SJCRH30 (cell line): ENCODE data around the gene PCDHB10. TPM values are rescaled to one million over a fixed set of nuclear protein-coding genes. Genes with fewer than 3 reads are reported as not detected.
"Not testable (repeated sequence)": the region's sequence is repeated elsewhere in the genome, so short reads cannot be mapped to it uniquely, and the experiment has no call there.

Experiments used
- DNase-seq, 2 experiments: peaks; one replicate each; pipeline ENCODE4 v3.0.0-alpha.2; 2015 to 2020
- H3K27ac ChIP-seq: fragments of 250-450 bp; sonication (Bioruptor Pico); 2 replicates; pipeline ENCODE4 v1.5.1; 2020; ENCODE audit warnings: mild to moderate bottlenecking, moderate library complexity
- H3K27me3 ChIP-seq: fragments of 250-450 bp; sonication (Bioruptor Pico); 2 replicates; pipeline ENCODE4 v1.5.1; 2020; ENCODE audit warnings: mild to moderate bottlenecking, moderate library complexity
- H3K36me3 ChIP-seq: fragments of 250-450 bp; sonication (Bioruptor Pico); 2 replicates; pipeline ENCODE4 v1.5.1; 2020; ENCODE audit warnings: mild to moderate bottlenecking, moderate library complexity
- H3K4me1 ChIP-seq: fragments of 250-450 bp; sonication (Bioruptor Pico); 2 replicates; pipeline ENCODE4 v1.5.1; 2020; ENCODE audit warnings: mild to moderate bottlenecking, moderate library complexity
- H3K4me3 ChIP-seq: fragments of 250-450 bp; sonication (Bioruptor Pico); 2 replicates; pipeline ENCODE4 v1.5.1; 2020; ENCODE audit warnings: mild to moderate bottlenecking, moderate library complexity
- H3K9me3 ChIP-seq: fragments of 250-450 bp; sonication (Bioruptor Pico); replicated peaks from 2 replicates; pipeline ENCODE4 v1.5.1; 2020; ENCODE audit warnings: mild to moderate bottlenecking, moderate library complexity
- total RNA-seq: library from RNA; depleted of rRNA; stranded (reverse); fragments of >200 nt; shearing (Covaris generic); gene quantifications from 2 replicates; pipeline ENCODE4 v1.2.3, GENCODE V29; 2014; rRNA removed

Gene PCDHB10
- 9.7 and 9.8 TPM in 2 replicates for total RNA-seq

DNA sequence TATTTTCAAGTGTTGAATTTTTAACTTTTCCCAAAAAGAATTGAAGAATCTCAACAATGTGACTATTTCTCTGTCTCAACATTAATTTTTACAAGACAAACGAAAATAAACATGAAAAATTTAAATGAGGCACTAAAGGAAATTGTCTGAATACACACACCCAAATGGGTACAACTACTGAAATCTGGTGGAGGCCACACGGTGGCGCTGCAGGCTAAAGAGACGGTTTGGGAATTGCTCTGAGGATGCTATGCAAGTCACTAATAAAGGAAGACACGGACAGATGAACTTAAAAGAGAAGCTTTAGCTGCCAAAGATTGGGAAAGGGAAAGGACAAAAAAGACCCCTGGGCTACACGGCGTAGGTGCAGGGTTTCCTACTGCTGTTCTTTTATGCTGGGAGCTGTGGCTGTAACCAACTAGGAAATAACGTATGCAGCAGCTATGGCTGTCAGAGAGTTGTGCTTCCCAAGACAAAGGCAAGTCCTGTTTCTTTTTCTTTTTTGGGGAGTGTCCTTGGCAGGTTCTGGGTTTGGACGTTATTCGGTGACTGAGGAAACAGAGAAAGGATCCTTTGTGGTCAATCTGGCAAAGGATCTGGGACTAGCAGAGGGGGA lies at the start of gene PCDHB10:
PCDHB10 (plus strand) TSS at position 244 of the 616 bp plus-strand sequence; CDS start at position 444, 200 bp downstream.
- H3K36me3 ChIP-seq, result no peaks in the 10 kb centered on the region
- DNase-seq, result peak; percentile 69 to 90
- no peaks in the 10 kb centered on the region for H3K27me3 ChIP-seq
- peak within 1 kb of the TSS; percentile 31; the same call in 1 of the 2 replicates for H3K27ac ChIP-seq
- no peaks in the 10 kb centered on the region; the same call in 1 of the 2 replicates for H3K9me3 ChIP-seq
- peak within 1 kb of the TSS; percentile 62 for H3K4me3 ChIP-seq
- H3K4me1 ChIP-seq, result no peaks in the 10 kb centered on the region

DNA sequence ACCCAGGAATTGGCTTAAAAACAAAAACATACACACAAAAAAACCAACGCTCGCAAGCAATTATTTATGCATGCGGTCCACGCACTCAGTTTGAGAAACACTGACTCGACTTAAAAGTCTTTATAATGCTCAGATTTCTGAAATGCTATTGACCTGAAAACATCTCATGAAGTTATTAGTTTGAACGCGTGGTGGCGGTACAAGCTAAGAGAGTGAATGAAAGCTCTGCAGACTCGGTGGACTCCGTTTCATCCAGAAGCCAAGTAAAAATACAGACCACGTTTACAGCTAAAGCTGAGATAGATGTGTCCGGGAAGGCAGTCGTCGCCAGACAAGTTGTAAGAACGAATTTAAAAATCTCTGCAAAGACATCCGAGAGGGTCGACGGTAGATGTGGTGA lies 42.3 kb upstream of the PCDHB10 start, which contains the start of gene PCDHB6:
PCDHB6 (plus strand) TSS at position 246 of the 400 bp plus-strand sequence. CDS start 201 bp downstream, outside the sequence.
- H3K9me3 ChIP-seq, result no peaks in the 10 kb centered on the region
- H3K36me3 ChIP-seq, result no peaks in the 10 kb centered on the region
- no peak for DNase-seq
- H3K27me3 ChIP-seq, result 0 out of 2 replicates have a peak, but pooled peaks cover 3% of the 10 kb centered on the region
- H3K4me3 ChIP-seq, result no peak within 1 kb of the TSS
- H3K27ac ChIP-seq, result no peak within 1 kb of the TSS
- no peaks in the 10 kb centered on the region for H3K4me1 ChIP-seq

- no peaks in the 10 kb centered on the region for H3K36me3 ChIP-seq
- no peak overlapping the region for H3K4me3 ChIP-seq
- 0 out of 2 replicates have a peak, but pooled peaks cover 3% of the 10 kb centered on the region for H3K27me3 ChIP-seq
- DNase-seq, result no peak
- no peaks in the 10 kb centered on the region for H3K4me1 ChIP-seq
- no peaks in the 10 kb centered on the region for H3K9me3 ChIP-seq
- no peak overlapping the region for H3K27ac ChIP-seq
Measured at GRCh38 chr5:141150224-141150992, 41.7 kb upstream of the PCDHB10 start.

GRCh38 chr5:141150993-141151325 lies 41.2 kb upstream of the PCDHB10 start:
- H3K4me1 ChIP-seq, result no peaks in the 10 kb centered on the region
- DNase-seq, result no peak
- no peak overlapping the region for H3K4me3 ChIP-seq
- no peaks in the 10 kb centered on the region for H3K9me3 ChIP-seq
- H3K27me3 ChIP-seq, result 0 out of 2 replicates have a peak, but pooled peaks cover 3% of the 10 kb centered on the region
- no peak overlapping the region for H3K27ac ChIP-seq
- H3K36me3 ChIP-seq, result no peaks in the 10 kb centered on the region

GRCh38 chr5:141151632-141152031 lies 40.5 kb upstream of the PCDHB10 start:
- not testable (repeated sequence) for H3K4me3 ChIP-seq, H3K27me3 ChIP-seq, H3K9me3 ChIP-seq, H3K36me3 ChIP-seq, H3K4me1 ChIP-seq, H3K27ac ChIP-seq, DNase-seq

DNA sequence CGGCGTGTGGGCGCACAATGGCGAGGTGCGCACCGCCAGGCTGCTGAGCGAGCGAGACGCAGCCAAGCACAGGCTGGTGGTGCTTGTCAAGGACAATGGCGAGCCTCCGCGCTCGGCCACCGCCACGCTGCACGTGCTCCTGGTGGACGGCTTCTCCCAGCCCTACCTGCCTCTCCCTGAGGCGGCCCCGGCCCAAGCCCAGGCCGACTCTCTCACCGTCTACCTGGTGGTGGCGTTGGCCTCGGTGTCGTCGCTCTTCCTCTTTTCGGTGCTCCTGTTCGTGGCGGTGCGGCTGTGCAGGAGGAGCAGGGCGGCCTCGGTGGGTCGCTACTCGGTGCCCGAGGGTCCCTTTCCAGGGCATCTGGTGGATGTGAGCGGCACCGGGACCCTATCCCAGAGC lies 40.1 kb upstream of the PCDHB10 start:
- H3K9me3 ChIP-seq, DNase-seq, H3K27me3 ChIP-seq, H3K4me1 ChIP-seq, H3K4me3 ChIP-seq, H3K27ac ChIP-seq, H3K36me3 ChIP-seq: not testable (repeated sequence)

DNA sequence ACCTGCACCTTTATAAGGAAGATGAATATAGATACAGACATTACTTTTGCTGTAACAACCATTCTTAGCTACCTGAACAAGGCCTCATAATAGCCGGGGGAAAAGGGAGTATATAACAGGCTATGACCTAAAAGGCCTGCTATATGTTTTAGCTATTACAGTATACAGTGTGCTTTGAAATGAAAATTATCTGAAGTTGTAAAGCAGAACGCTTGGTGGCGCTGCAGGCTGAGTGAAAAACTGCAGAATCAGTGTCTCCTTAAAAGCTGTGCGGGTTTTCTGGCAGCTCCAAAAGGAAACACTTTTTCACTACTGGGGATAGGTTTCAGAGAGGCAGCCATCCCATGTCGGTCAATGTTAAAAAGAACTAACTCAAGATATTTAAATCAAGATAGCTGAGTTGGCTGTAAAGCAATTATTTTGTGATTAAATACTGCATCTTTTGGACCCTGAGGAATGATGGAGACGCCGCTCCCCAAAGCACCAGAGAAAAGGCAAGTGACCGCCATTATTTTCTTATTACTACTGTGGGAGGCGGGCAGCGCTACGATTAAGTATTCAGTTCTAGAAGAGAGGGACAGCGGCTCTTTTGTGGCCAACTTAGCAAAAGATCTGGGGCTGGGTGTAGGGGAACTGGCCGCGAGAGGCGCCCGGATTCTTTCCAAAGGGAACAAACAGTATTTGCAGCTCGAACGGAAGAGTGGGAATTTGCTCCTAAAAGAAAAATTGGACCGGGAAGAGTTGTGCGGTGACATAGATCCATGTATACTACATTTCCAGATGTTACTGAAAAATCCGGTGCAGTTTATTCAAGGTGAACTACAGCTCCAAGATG lies 36.4 kb upstream of the PCDHB10 start:
- no peak overlapping the region for H3K27ac ChIP-seq
- H3K9me3 ChIP-seq, result no peaks in the 10 kb centered on the region
- no peaks in the 10 kb centered on the region for H3K4me1 ChIP-seq
- H3K36me3 ChIP-seq, result no peaks in the 10 kb centered on the region
- no peak overlapping the region for H3K4me3 ChIP-seq
- DNase-seq, result peak in 1 of 2 experiments; percentile 34
- H3K27me3 ChIP-seq, result 0 out of 2 replicates have a peak, but pooled peaks cover 3% of the 10 kb centered on the region

- H3K36me3 ChIP-seq, H3K27ac ChIP-seq, H3K4me1 ChIP-seq, DNase-seq, H3K4me3 ChIP-seq, H3K27me3 ChIP-seq, H3K9me3 ChIP-seq: not testable (repeated sequence)
Measured at GRCh38 chr5:141157356-141157755, 34.8 kb upstream of the PCDHB10 start.

GRCh38 chr5:141157901-141158300 lies 34.3 kb upstream of the PCDHB10 start:
- not testable (repeated sequence) for H3K36me3 ChIP-seq, H3K9me3 ChIP-seq, H3K4me3 ChIP-seq, H3K27me3 ChIP-seq, DNase-seq, H3K4me1 ChIP-seq, H3K27ac ChIP-seq

DNA sequence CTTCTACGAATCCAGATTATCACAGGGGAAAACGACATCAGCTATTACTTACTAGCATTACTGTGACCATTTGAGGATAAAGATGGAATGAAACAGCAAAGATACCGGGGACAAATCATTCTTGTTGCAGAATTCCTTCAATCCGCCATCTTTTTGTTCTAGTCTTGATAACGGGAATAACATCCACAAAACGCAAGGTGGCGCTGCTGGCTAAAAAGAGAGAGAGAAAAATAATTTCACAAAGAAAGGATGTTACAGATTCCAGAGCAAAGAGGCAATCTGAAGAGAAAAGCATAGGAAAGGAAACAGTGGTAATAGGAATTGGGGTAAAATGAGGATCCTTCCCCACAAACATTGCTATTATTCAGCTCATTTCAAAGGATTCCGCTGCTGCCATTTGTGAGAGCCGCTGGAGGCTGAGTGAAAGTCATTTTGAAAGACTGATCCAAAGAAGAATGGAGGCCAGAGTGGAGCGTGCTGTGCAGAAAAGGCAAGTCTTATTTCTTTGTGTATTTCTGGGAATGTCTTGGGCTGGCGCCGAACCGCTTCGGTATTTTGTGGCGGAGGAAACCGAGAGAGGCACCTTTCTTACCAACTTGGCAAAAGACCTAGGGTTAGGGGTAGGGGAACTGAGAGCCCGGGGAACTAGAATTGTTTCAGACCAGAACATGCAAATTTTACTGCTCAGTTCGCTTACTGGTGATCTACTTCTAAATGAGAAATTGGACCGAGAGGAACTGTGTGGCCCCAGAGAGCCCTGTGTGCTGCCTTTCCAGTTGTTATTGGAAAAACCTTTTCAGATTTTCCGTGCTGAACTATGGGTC lies 19.6 kb upstream of the PCDHB10 start, which contains the start of gene PCDHB7:
PCDHB7 (plus strand) TSS at position 264 of the 824 bp plus-strand sequence; CDS start at position 456, 192 bp downstream.
- Histone ChIP-seq H3K4me1 (peaks cover 3% of the 10 kb centered on the region), H3K36me3 (no peaks in the 10 kb centered on the region; the same call in 1 of the 2 replicates), H3K27ac (no peak within 1 kb of the TSS), H3K9me3 (0 out of 2 replicates have a peak, but pooled peaks cover 4% of the 10 kb centered on the region), H3K4me3 (peak within 1 kb of the TSS; percentile 48), H3K27me3 (no peaks in the 10 kb centered on the region)
- peak; percentile 52 to 76 for DNase-seq

DNA sequence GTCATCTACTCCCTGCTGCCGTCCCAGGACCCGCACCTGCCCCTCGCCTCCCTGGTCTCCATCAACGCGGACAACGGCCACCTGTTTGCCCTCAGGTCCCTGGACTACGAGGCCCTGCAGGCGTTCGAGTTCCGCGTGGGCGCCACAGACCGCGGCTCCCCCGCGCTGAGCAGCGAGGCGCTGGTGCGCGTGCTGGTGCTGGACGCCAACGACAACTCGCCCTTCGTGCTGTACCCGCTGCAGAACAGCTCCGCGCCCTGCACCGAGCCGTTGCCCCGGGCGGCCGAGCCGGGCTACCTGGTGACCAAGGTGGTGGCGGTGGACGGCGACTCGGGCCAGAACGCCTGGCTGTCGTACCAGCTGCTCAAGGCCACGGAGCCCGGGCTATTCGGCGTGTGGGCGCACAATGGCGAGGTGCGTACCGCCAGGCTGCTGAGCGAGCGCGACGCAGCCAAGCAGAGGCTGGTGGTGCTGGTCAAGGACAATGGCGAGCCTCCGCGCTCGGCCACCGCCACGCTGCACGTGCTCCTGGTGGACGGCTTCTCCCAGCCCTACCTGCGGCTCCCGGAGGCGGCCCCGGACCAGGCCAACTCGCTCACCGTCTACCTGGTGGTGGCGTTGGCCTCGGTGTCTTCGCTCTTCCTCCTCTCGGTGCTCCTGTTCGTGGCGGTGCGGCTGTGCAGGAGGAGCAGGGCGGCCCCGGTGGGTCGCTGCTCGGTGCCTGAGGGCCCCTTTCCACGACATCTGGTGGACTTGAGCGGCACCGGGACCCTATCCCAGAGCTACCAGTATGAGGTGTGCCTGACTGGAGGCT lies 17.7 kb upstream of the PCDHB10 start:
- H3K27ac ChIP-seq, H3K9me3 ChIP-seq, H3K27me3 ChIP-seq, DNase-seq, H3K36me3 ChIP-seq, H3K4me3 ChIP-seq, H3K4me1 ChIP-seq: not testable (repeated sequence)

GRCh38 chr5:141175933-141176332 lies 16.2 kb upstream of the PCDHB10 start:
- no peak overlapping the region for H3K27ac ChIP-seq
- H3K9me3 ChIP-seq, result peaks cover 16% of the 10 kb centered on the region; the same call in 1 of the 2 replicates
- H3K27me3 ChIP-seq, result no peaks in the 10 kb centered on the region
- peaks cover 3% of the 10 kb centered on the region for H3K4me1 ChIP-seq
- DNase-seq, result no peak
- peaks cover 5% of the 10 kb centered on the region for H3K36me3 ChIP-seq
- H3K4me3 ChIP-seq, result no peak overlapping the region

DNA sequence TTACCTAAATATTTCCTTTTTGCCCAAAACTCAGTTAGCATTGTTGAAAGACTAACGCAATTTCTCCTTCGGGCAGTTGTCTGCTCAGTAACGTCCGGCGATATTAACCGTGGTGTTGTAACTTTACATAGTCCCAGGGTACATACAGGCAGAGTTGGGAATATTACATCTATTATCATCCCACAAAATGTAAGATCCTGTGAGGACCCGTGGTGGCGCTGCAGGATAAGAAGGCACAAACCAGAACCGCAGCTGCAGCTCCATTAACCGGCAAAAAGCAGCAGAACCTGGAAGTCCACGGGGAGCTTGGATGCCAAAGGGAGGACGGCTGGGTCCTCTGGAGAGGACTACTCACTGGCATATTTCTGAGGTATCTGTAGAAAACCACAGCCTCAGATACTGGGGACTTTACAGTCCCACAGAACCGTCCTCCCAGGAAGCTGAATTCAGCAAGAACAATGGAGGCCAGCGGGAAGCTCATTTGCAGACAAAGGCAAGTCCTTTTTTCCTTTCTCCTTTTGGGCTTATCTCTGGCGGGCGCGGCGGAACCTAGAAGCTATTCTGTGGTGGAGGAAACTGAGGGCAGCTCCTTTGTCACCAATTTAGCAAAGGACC lies 14.5 kb upstream of the PCDHB10 start, which contains the start of gene PCDHB8:
PCDHB8 (plus strand) TSS at position 214 of the 615 bp plus-strand sequence; CDS start at position 459, 245 bp downstream.
- DNase-seq, result peak; percentile 47 to 71
- not testable (repeated sequence) for H3K27ac ChIP-seq, H3K27me3 ChIP-seq, H3K4me1 ChIP-seq
- Histone ChIP-seq H3K9me3 (peaks cover 12% of the 10 kb centered on the region; the same call in 1 of the 2 replicates), H3K4me3 (peak within 1 kb of the TSS; percentile 59), H3K36me3 (peaks cover 18% of the 10 kb centered on the region)
